HepG2 (cell line): ENCODE results near the gene NRL. TPM values are rescaled to one million over a fixed set of nuclear protein-coding genes. Genes with fewer than 3 reads are reported as not detected.
"Not testable (repeated sequence)": the region's sequence is repeated elsewhere in the genome, so short reads cannot be mapped to it uniquely, and the experiment has no call there.

Experiments used
- ATAC-seq: fragments of 200-7000 bp; cut with Tn5 transposase; 3 replicates; pipeline ENCODE4 v1.9.1; 2020; ENCODE audit warnings: mild to moderate bottlenecking, moderate library complexity
- BruUV-seq: library from RNA; stranded (reverse); fragments of 400-500 nt; replicated peaks from 2 replicates; lab custom pipeline; 2021; lab: Mats Ljungman, UMichigan
- CTCF ChIA-PET: fragments of 300-600 bp; formaldehyde crosslinking; extraction: SDS; loops from one replicate; lab custom pipeline; 2021; ENCODE audit warnings: low total read pairs, inconsistent platforms, low intra/inter-chr PET ratio; lab: Yijun Ruan, JAX
- POLR2A ChIA-PET: fragments of 350-600 bp; sonication (Branson Sonifier 250); formaldehyde crosslinking; loops from one replicate; lab custom pipeline; 2020; ENCODE audit warnings: antibody characterized with exemption, inconsistent platforms; lab: Yijun Ruan, JAX
- DNase-seq: peaks from one replicate; pipeline ENCODE4 v3.0.0-alpha.2; 2015; ENCODE audit warnings: low spot score
- FAIRE-seq: peaks from 3 replicates; lab custom pipeline; 2011; peaks lifted over from hg19 to GRCh38; lab: Jason Lieb, UNC
- H2AFZ ChIP-seq: one replicate; pipeline ENCODE4 v1.6.1; 2011; ENCODE audit warnings: low read length, inconsistent platforms
- H3K27ac ChIP-seq: fragments of 300-600 bp; 3 replicates; pipeline ENCODE4 v1.8.0; 2011; ENCODE audit warnings: mixed run types, mild to moderate bottlenecking, mixed read lengths, low read length, inconsistent platforms; ENCODE audit not compliant: insufficient read depth; ENCODE audit errors: extremely low read length
- H3K27me3 ChIP-seq, 2 experiments: fragments of 200-600 bp in 1 of 2; 2 replicates in 1 of 2; 3 replicates in 1 of 2; pipeline versions ENCODE4 v1.6.0 to v1.8.0; 2011; ENCODE audit warnings: low read length in 2 of 2, mild to moderate bottlenecking in 2 of 2, moderate library complexity in 2 of 2, inconsistent platforms in 1 of 2; ENCODE audit not compliant: insufficient read depth in 2 of 2, control insufficient read depth in 1 of 2
- H3K36me3 ChIP-seq, 2 experiments: fragments of 200-600 bp in 1 of 2; replicated peaks in 1 of 2; 2 replicates in 1 of 2; 3 replicates in 1 of 2; pipeline versions ENCODE4 v1.5.1 to v1.8.0; 2011; ENCODE audit warnings: low read length in 2 of 2, inconsistent platforms in 1 of 2; ENCODE audit not compliant: insufficient read depth in 2 of 2, control insufficient read depth in 1 of 2
- H3K4me1 ChIP-seq: 2 replicates; pipeline ENCODE4 v1.5.1; 2012; ENCODE audit warnings: low read length, inconsistent platforms; ENCODE audit not compliant: insufficient read depth
- H3K4me2 ChIP-seq: 2 replicates; pipeline ENCODE4 v1.6.0; 2011; ENCODE audit warnings: low read depth, low read length, inconsistent platforms
- H3K4me3 ChIP-seq, 3 experiments: fragments of 200-600 bp in 1 of 3; sonication (generic), shearing (Covaris generic) in 1 of 3; replicated peaks in 1 of 3; 2 replicates each; pipeline ENCODE4 v1.5.1; 2011 to 2016; ENCODE audit warnings: low read length in 3 of 3, inconsistent platforms in 2 of 3, low read depth in 2 of 3, mild to moderate bottlenecking in 2 of 3, control low read depth in 1 of 3, mixed read lengths in 1 of 3; ENCODE audit not compliant: insufficient read depth in 1 of 3
- H3K79me2 ChIP-seq: one replicate; pipeline ENCODE4 v1.6.1; 2011; ENCODE audit warnings: low read length, inconsistent platforms; ENCODE audit not compliant: insufficient read depth
- H3K9ac ChIP-seq: 2 replicates; pipeline ENCODE4 v1.6.0; 2011; ENCODE audit warnings: mild to moderate bottlenecking, low read depth, low read length, inconsistent platforms; ENCODE audit not compliant: insufficient read depth
- H3K9me3 ChIP-seq: 2 replicates; pipeline ENCODE4 v1.5.1; 2012; ENCODE audit warnings: mild to moderate bottlenecking, low read length
- H4K20me1 ChIP-seq: 2 replicates; pipeline ENCODE4 v1.6.0; 2011; ENCODE audit warnings: inconsistent platforms, mild to moderate bottlenecking, low read length, moderate library complexity; ENCODE audit not compliant: insufficient read depth
- BRD4 ChIP-seq: sonication (generic); formaldehyde crosslinking; IDR thresholded peaks from 2 replicates; pipeline ENCODE4 v1.4.0; 2020; ENCODE audit warnings: missing genetic modification reagents
- CENPX ChIP-seq: sonication (generic); formaldehyde crosslinking; IDR thresholded peaks from 2 replicates; pipeline ENCODE4 v1.9.0; 2021; ENCODE audit warnings: mild to moderate bottlenecking, missing genetic modification reagents, moderate library complexity
- HOXA7 ChIP-seq: sonication (generic); formaldehyde crosslinking; IDR thresholded peaks from 2 replicates; pipeline ENCODE4 v1.8.1; 2022; ENCODE audit warnings: mild to moderate bottlenecking, missing genetic modification reagents, moderate library complexity
- KAT8 ChIP-seq: IDR thresholded peaks from 2 replicates; pipeline ENCODE4 v1.6.1; 2016; ENCODE audit warnings: missing genetic modification reagents, missing compliant biosample characterization
- MEIS1 ChIP-seq: sonication (generic); formaldehyde crosslinking; IDR thresholded peaks from 2 replicates; pipeline ENCODE4 v1.9.0; 2021; ENCODE audit warnings: mild to moderate bottlenecking, missing genetic modification reagents, moderate library complexity, borderline replicate concordance
- NR2F2 ChIP-seq: IDR thresholded peaks from 2 replicates; pipeline ENCODE4 v1.6.1; 2012; ENCODE audit warnings: low read depth, inconsistent platforms, borderline replicate concordance
- SNAPC2 ChIP-seq: sonication (generic); formaldehyde crosslinking; IDR thresholded peaks from 2 replicates; pipeline ENCODE4 v1.8.1; 2022; ENCODE audit warnings: mild to moderate bottlenecking, missing genetic modification reagents
- ZBTB38 ChIP-seq: sonication (generic); formaldehyde crosslinking; IDR thresholded peaks from 2 replicates; pipeline ENCODE4 v1.5.1; 2020; ENCODE audit warnings: mild to moderate bottlenecking, missing genetic modification reagents
- ZKSCAN5 ChIP-seq: sonication (generic); formaldehyde crosslinking; IDR thresholded peaks from 2 replicates; pipeline ENCODE4 v1.5.1; 2020; ENCODE audit warnings: mild to moderate bottlenecking, missing genetic modification reagents
- ZNF280B ChIP-seq: sonication (generic); formaldehyde crosslinking; IDR thresholded peaks from 2 replicates; pipeline ENCODE4 v1.5.0; 2020; ENCODE audit warnings: missing genetic modification reagents, mild to moderate bottlenecking, borderline replicate concordance
- ZNF354B ChIP-seq: sonication (generic); formaldehyde crosslinking; IDR thresholded peaks from 2 replicates; pipeline ENCODE4 v1.8.0; 2022; ENCODE audit warnings: mild to moderate bottlenecking, missing genetic modification reagents
- ZNF446 ChIP-seq: sonication (generic); formaldehyde crosslinking; IDR thresholded peaks from 2 replicates; pipeline ENCODE4 v1.5.0; 2020; ENCODE audit warnings: mild to moderate bottlenecking, missing genetic modification reagents
- ZNF781 ChIP-seq: sonication (generic); formaldehyde crosslinking; IDR thresholded peaks from 2 replicates; pipeline ENCODE4 v1.5.1; 2020; ENCODE audit warnings: borderline replicate concordance, mild to moderate bottlenecking, missing genetic modification reagents; ENCODE audit errors: not compliant biosample characterization
- WGBS: methylation state at CpG from one replicate; pipeline ENCODE4 v1.1.6; 2017; ENCODE audit warnings: low lambda C conversion rate; 5-methylcytosine and 5-hydroxymethylcytosine counted together
- in situ Hi-C: cut with HindIII; loops from 2 replicates; pipeline ENCODE4 v1.10.0; 2017; ENCODE audit warnings: low pct_unique_long_range_greater_than_20kb; ENCODE audit not compliant: extremely low pct_ligation_motif_present
- intact Hi-C: fragments of 100-400 bp; cut with micrococcal nuclease; formaldehyde crosslinking; loops from one replicate; pipeline ENCODE4 v1.10.0; 2022; ENCODE audit not compliant: unreplicated experiment
- polyA plus RNA-seq, 8 experiments: library from polyadenylated mRNA; depleted of rRNA in 3 of 8; stranded (reverse) in 7 of 8; unstranded in 1 of 8; fragments of >200 nt; fragmentation: Illumina TruSeq in 4 of 8; extraction: Trizol in 4 of 8; gene quantifications; 2 replicates each; pipeline versions ENCODE4 v1.2.1 to v1.2.3, GENCODE V29; 2011 to 2016; ENCODE audit warnings: low read depth in 4 of 8, missing spikeins in 1 of 8, mixed read lengths in 1 of 8; ENCODE audit not compliant: insufficient read depth in 1 of 8
- total RNA-seq, 5 experiments: library from RNA; depleted of rRNA; stranded (reverse); fragments of >200 nt; fragmentation: Illumina TruSeq; extraction: Trizol; gene quantifications; 2 replicates each; pipeline ENCODE4 v1.2.3, GENCODE V29; 2016; ENCODE audit warnings: low read depth in 1 of 5

NRL gene
- total and polyA plus RNA-seq, 2 of the 13 experiments (the other 11 are each of a cell fraction or from before 2014, with no cell fraction given), result 2.5 to 4.7 TPM

GRCh38 chr14:24051176-24051788 lies 63.5 kb downstream of the NRL start (continued):
- TF ChIP-seq ZNF781 (peak; percentile 62), KAT8 (CRISPR knock-in tag) (0 out of 2 replicates have a peak, but pooled peaks have one; percentile 28), MEIS1 (no peak), ZNF354B (CRISPR knock-in tag) (peak; percentile 89; the same call in 1 of the 2 replicates), ZBTB38 (CRISPR knock-in tag) (peak; percentile 91), SNAPC2 (CRISPR knock-in tag) (0 out of 2 replicates have a peak, but pooled peaks have one; percentile 26), CENPX (CRISPR knock-in tag) (no peak), ZNF446 (0 out of 2 replicates have a peak, but pooled peaks have one; percentile 5), NR2F2 (no peak), ZKSCAN5 (CRISPR knock-in tag) (0 out of 2 replicates have a peak, but pooled peaks have one; percentile 48)
- TF ChIP-seq, all 625 proteins: peak for 33

- H3K9ac ChIP-seq, H3K36me3 ChIP-seq, CTCF ChIA-PET, H3K4me3 ChIP-seq: not testable (repeated sequence)
- H3K4me1 ChIP-seq, result peaks cover 31% of the 10 kb centered on the region
- H3K27me3 ChIP-seq, result peaks cover 15 to 65% of the 10 kb centered on the region in 2 experiments
- TF ChIP-seq BRD4 (CRISPR knock-in tag) (peak; percentile 1; the same call in 1 of the 2 replicates), ZNF280B (CRISPR knock-in tag) (0 out of 2 replicates have a peak, but pooled peaks have one; percentile 4), HOXA7 (CRISPR knock-in tag) (0 out of 2 replicates have a peak, but pooled peaks have one; percentile 8)
- TF ChIP-seq, all 625 proteins: peak for 3; not testable (repeated sequence) for 622
- H2AFZ ChIP-seq, DNase-seq, H3K9me3 ChIP-seq, H4K20me1 ChIP-seq, intact Hi-C loops, BruUV-seq, FAIRE-seq, H3K79me2 ChIP-seq, H3K27ac ChIP-seq, ATAC-seq: not testable (repeated sequence)
- WGBS, result 59% methylated on average over 8 of the region's 8 CpGs
- in situ Hi-C loops, result loop anchor here (5.0 kb wide), 1 partner anchor 43 kb away; no protein-coding TSS in a partner anchor
- POLR2A ChIA-PET, result interaction anchor here (1.1 to 5.6 kb wide), 6 partner anchors 8 to 138 kb away, joined by 3 to 124 read pairs (median 7); partner anchors contain the start of genes EMC9, IPO4, PCK2 and PSME1
- peak overlapping the region; percentile 98; the same call in 1 of the 2 replicates for H3K4me2 ChIP-seq
These were observed 64.0 kb downstream of the NRL start for GRCh38 chr14:24050753-24051152.

- H3K79me2 ChIP-seq, H3K4me3 ChIP-seq, H3K9me3 ChIP-seq, H3K9ac ChIP-seq, intact Hi-C loops, H4K20me1 ChIP-seq, H3K4me2 ChIP-seq, DNase-seq, in situ Hi-C loops, H2AFZ ChIP-seq, ATAC-seq, FAIRE-seq, H3K36me3 ChIP-seq, CTCF ChIA-PET, H3K27ac ChIP-seq, BruUV-seq: not testable (repeated sequence)
- Histone ChIP-seq H3K27me3 (peaks cover 6 to 47% of the 10 kb centered on the region in 2 experiments), H3K4me1 (peaks cover 35% of the 10 kb centered on the region)
- POLR2A ChIA-PET, result interaction anchor here (1.0 to 1.5 kb wide), 2 partner anchors 45 to 164 kb away, joined by 3 read pairs; partner anchors contain the start of gene PCK2
- 68% methylated on average over 2 of the region's 2 CpGs for WGBS
These were observed 65.7 kb downstream of the NRL start for GRCh38 chr14:24049002-24049401.
